ENCODE measurements around the gene THBS4. TPM values are rescaled to one million over a fixed set of nuclear protein-coding genes. Genes with fewer than 3 reads are reported as not detected.

THBS4 gene
- total and polyA plus RNA-seq, 9 of the 15 experiments (the other 6 are each of a cell fraction or from before 2014, with no cell fraction given) = 0.07 to 0.08 TPM; not detected in 7

- Histone ChIP-seq H3K9me3 (replicated peaks; ENCODE audit: control insufficient read depth, insufficient read depth, low read depth, low read length) (no peaks in the 10 kb centered on the region; the same call in 1 of the 2 replicates), H3K27ac (ENCODE audit: extremely low read depth, low read depth, low read length) (no peak overlapping the region), H2AFZ (ENCODE audit: low read depth, low read length) (no peak overlapping the region), H4K20me1 (replicated peaks; ENCODE audit: control insufficient read depth, insufficient read depth, low read length) (no peaks in the 10 kb centered on the region), H3K4me2 (ENCODE audit: insufficient read depth, low read length) (no peak overlapping the region), H3K36me3 (ENCODE audit: control insufficient read depth, insufficient read depth, low read length) (no peaks in the 10 kb centered on the region), H3K9ac (ENCODE audit: insufficient read depth in 1 of 2, low read depth in 2 of 2, low read length in 2 of 2) (no peak overlapping the region), H3K4me1 (replicated peaks in 1 of 2; ENCODE audit: control insufficient read depth in 2 of 2, insufficient read depth in 2 of 2, low read length in 2 of 2) (no peaks in the 10 kb centered on the region), H3K9me1 (ENCODE audit: control insufficient read depth, insufficient read depth, low read length) (no peaks in the 10 kb centered on the region), H3K4me3 (no peak overlapping the region), H3K27me3 (ENCODE audit: control insufficient read depth in 2 of 2, insufficient read depth in 2 of 2, low read length in 2 of 2) (peaks cover 37 to 40% of the 10 kb centered on the region in 2 experiments), H3K79me2 (ENCODE audit: control insufficient read depth, insufficient read depth, low read length) (no peaks in the 10 kb centered on the region)
- DNase-seq (ENCODE audit: extremely low read depth in 1 of 4, low spot score in 3 of 4) (no peak), ATAC-seq (no peak), FAIRE-seq (no peak)
- TF ChIP-seq HDAC6 (IDR thresholded peaks at IDR 0.05; ENCODE audit: low read depth, low read length) (no peak), STAT5B (CRISPR knock-in tag; IDR thresholded peaks at IDR 0.05) (no peak), ELK1 (CRISPR knock-in tag; IDR thresholded peaks at IDR 0.05) (no peak), MBD2 (IDR thresholded peaks at IDR 0.05; ENCODE audit: borderline replicate concordance, low read depth) (no peak), NCOA4 (IDR thresholded peaks at IDR 0.05; ENCODE audit: partially characterized antibody) (no peak), FOXA3 (CRISPR knock-in tag; conservative IDR thresholded peaks at IDR 0.05 in 1 of 2, IDR thresholded peaks at IDR 0.05 in 1 of 2) (no peak), BACH1 (tag; IDR thresholded peaks at IDR 0.05) (no peak), ZFP91 (CRISPR knock-in tag; IDR thresholded peaks at IDR 0.05) (no peak), ZNF24 (IDR thresholded peaks at IDR 0.05) (no peak), SRF (CRISPR knock-in tag; IDR thresholded peaks at IDR 0.05) (no peak)
- no TSS peak for BruUV-seq (replicated peaks)
- CTCF ChIA-PET (ENCODE audit: low intra/inter-chr PET ratio) = no interaction called here
- POLR2A ChIA-PET = interaction anchor here (0.6 kb wide), 1 partner anchor 224 kb away, joined by 3 read pairs; no protein-coding TSS in a partner anchor
- intact Hi-C loops (cut with micrococcal nuclease) = no loop called here
- in situ Hi-C loops (cut with MboI) = no loop called here
- WGBS (ENCODE audit: insufficient coverage, low coverage, missing lambda C conversion rate) = 0% methylated on average over 4 of the region's 4 CpGs
Measured at GRCh38 chr5:80060966-80061365, 25.8 kb downstream of the THBS4 start.
